GM21825 (cell line): Measurements from ENCODE around the gene ZNF346.
"Not testable (repeated sequence)": the region's sequence is repeated elsewhere in the genome, so short reads cannot be mapped to it uniquely, and the experiment has no call there.

ENCODE experiments used
- ATAC-seq: cut with Tn5 transposase; IDR thresholded peaks from one replicate; pipeline ENCODE4 v1.9.1; 2021; ENCODE audit warnings: mild to moderate bottlenecking, moderate library complexity; ENCODE audit not compliant: unreplicated experiment

ZNF346 gene

DNA sequence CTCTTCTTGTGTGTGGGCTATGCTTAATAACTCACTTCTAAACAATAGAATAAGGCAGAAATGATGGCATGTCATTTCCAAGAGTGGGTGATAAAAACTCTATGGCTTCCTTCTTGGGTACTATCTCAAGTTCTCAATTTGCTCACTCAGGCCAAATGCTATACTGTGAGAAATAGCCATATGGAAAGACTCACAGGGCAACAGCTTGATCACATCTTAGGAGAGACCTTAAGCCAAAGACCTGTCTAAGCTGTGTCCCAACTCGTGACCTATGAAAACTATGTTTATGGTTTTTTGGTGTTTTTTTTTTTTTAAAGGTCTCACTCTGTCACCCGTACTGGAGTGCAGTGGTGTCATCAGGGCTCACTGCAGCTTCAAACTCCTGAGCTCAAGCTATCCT is 13.8 kb upstream of the ZNF346 start:
- ATAC-seq, result no peak

DNA sequence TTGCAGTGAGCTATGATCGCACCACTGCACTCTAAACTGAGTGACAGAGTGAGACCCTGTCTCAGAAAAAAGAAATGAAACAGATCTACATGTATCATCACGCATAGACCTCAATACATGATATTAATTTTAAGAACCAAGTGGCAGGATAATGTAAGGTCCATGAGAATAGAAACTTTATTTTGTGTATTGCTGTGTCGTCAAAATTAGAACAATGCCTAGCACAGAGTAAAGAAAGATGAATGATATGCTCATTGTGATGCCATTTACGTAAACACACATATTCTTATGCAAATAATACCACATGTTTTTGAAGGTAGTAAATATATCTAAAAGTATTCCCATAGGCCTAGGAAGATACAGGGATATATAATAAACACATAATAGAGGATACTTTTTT is 12.3 kb upstream of the ZNF346 start:
- ATAC-seq, result no peak

GRCh38 chr5:177015156-177015555 is 7.3 kb upstream of the ZNF346 start:
- no peak for ATAC-seq

- ATAC-seq, result no peak
These were observed 4.2 kb upstream of the ZNF346 start for GRCh38 chr5:177018341-177018740.

DNA sequence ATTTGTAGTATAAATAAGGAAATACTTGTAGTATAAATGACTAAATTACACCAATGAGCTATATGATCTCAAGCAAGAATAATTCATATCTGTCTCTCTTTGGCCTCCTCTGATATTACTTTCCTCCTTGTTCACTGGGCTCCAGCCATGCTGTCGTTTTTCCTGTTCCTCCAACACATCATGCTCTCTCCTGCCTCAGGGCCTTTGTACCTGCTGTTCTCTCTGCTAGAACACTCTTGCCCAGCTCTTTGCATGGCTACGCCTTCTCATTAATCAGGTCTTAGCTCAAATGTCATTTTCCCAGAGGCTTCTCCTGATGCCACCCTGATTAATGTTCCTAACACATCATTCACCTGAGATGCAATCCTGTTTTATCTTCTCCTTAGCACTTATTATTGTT is 2.5 kb upstream of the ZNF346 start:
- ATAC-seq, result no peak

GRCh38 chr5:177023303-177023664 is 788 bp downstream of the ZNF346 start:
- ATAC-seq, result peak; percentile 1

- ATAC-seq, result no peak
These were observed 2.1 kb downstream of the ZNF346 start for GRCh38 chr5:177024559-177024958.

DNA sequence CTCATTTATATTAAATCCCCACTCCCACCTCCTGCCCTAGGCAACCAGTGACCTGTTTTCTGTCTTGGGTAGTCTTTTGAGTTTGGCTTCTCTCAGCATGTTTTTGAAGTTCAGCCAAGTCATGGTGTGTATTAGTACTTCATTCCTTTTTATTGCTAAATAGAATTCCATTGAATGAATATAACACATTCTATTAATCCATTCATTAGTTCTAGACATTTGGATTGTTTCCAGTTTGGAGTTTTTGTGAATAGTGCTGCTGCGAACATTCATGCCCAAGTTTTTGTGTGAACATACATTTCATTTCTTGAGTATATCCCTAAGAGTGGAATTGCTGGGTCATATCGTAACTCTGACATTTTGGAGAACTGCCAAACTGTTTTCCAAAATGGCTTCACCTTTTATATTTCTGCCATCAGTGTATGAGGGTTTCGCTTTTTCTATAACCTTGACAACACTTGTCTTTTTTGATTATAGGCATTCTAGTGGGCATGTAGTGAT is 2.7 kb downstream of the ZNF346 start:
- no peak for ATAC-seq

GRCh38 chr5:177027665-177028064 is 5.2 kb downstream of the ZNF346 start:
- no peak for ATAC-seq

DNA sequence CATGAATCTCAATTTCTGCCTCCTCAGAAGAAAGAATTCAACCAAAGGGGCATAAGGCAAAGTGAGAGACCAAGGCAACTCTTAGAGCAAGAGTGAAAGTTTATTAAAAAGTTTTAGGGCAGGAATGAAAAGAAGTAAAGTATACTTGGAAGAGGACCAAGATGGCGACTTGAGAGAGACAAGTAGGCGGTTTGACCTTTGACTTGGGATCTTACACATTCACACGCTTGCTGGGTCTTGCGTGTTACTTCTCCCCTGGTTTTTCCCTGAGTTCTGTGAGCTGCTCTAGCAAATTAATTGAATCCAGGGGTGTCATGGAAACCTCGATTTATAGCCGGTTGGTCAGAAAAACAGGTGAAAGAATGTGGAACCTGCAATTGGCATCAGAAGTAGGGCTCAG is 7.0 kb downstream of the ZNF346 start:
- no peak for ATAC-seq

- no peak for ATAC-seq
These were observed 13.5 kb downstream of the ZNF346 start for GRCh38 chr5:177035976-177036375.

GRCh38 chr5:177036443-177036842 is 13.9 kb downstream of the ZNF346 start:
- no peak for ATAC-seq

GRCh38 chr5:177036921-177037320 is 14.4 kb downstream of the ZNF346 start:
- ATAC-seq, result no peak

GRCh38 chr5:177040814-177041420 is 18.4 kb downstream of the ZNF346 start:
- no peak for ATAC-seq

- no peak for ATAC-seq
These were observed 19.4 kb downstream of the ZNF346 start for GRCh38 chr5:177041936-177042335.

- ATAC-seq, result no peak
These were observed 20.6 kb downstream of the ZNF346 start for GRCh38 chr5:177043114-177043513.

DNA sequence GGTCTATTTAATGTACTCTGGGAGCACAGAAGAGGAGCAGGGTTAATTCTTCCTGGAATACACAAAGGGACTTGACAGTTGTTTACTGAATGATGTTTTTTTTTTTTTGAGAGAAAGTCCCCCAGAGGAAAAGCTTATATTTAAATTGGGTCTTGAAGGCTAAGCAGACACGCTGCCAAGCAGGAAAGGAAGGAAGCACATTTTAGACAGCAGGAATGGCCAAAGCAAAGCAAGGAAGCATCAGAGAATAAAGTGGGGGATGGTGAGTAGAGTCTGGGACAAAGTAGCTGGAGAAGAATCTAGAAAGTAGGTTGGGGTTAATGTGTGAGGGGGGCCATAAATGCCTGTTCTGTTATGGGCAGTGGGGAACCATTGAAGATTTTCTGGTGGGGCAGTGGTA is 21.5 kb downstream of the ZNF346 start:
- ATAC-seq, result no peak

DNA sequence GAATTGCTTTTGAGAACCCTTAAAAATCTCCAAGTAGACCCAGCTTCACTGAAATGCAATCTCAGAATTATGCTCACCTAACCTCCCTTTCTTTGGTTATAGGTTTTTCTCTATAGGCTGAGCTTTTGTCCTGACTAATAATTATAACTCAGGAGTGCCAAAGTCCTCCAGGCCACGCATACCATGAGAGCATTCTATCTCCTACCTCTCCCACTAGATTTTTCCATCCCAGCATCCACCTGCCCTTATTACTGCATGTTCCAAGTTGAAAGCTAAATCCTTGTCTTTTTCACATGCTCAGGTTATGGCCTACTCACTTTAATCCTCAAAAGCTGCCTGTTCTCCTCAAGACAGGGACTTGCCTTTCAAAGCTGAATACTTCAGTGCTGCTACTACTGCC is 22.1 kb downstream of the ZNF346 start:
- ATAC-seq, result no peak

DNA sequence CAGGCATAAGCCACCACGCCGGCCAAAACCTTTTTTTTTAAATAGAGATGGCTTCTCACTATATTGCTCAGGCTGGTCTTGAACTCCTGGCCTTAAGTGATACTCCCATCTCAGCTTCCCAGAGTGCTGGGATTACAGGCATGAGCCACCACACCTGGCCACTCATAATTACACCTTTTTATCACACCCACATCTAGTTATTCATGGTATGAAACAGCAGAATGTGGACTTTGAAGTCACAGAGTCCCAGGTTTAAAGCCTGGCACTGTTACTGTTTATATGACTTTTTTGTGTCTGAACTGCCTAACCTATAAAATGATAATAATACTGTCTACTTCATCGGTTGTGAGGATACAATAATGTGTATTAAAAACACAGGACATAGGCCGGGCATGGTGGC is 23.1 kb downstream of the ZNF346 start:
- ATAC-seq, result no peak

DNA sequence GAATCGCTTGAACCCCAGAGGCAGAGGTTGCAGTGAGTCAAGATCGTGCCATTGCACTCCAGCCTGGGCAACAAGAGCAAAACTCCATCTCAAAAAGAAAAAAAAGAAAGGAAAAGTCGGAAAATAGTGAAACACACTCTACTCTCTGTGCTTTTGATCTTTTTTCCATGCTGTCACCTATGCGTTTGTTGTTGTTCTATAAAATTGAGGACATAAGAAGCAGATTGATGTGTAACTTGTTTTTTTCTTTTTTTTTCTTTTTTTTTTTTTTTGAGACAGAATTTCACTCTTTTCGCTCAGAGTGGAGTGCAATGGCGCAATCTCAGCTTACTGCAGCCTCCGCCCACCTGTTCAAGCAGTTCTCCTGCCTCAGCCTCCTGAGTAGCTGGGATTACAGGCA is 26.0 kb downstream of the ZNF346 start:
- not testable (repeated sequence) for ATAC-seq

GRCh38 chr5:177049285-177049684 is 26.8 kb downstream of the ZNF346 start:
- no peak for ATAC-seq

DNA sequence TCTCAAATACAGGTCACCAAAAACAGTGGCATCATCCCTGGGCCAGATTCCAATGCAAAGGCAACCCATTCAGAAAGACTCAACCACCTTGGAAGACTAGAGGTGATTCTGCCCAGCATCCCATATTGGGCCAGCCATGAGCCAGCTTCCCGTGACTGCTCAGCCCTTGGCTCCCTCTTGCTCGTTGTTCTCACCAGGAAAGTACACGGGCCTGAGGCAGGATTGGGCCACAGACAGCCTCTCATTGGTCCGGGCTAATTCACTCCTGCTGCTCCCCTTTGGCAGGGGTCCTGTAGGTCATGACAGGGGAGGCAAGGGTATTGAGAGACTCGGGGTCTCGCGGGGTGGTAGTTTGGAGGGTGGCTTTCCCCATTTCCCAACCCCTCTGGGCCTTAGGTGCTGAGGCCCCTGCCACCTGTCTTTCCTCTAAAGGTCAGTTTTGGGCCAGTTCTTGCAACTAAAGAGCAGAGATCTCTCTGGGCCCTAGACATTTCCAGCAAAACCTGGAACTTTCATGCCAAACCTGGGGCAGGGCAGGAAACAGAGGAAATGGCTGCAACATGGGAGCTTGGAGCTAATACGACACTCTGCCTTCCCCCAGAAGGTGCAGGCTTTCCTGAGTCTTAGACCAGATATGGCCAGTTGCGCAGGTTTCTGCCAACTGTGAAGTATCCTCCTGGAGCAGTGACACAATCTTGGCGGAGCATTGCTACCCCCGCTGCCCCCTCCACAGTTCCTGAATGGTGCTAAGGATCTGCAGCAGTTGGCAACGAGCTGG is 42.2 kb downstream of the ZNF346 start:
- ATAC-seq, result no peak

DNA sequence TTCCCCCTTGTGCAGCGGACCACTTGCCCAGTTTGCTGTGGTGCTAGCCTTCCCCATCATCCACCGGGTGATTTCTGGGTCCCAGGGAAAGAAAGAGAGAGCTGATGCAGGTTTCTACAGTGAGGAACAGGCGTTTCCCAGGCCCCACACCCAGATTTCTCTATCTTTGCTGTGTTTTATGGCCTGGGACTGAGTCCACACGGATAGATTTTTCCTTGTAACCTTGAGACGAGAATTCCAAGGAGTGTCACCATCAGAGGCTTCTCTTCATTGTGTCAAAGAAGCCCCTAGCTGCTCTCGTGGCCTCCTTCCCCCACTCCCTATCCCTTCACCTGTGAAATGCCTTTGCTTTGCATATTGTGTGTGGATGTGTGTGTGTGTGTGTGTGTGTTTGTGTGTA is 43.0 kb downstream of the ZNF346 start:
- ATAC-seq, result no peak
